ENCODE data around the gene MAST2.
"Not testable (repeated sequence)": the region's sequence is repeated elsewhere in the genome, so short reads cannot be mapped to it uniquely, and the experiment has no call there.

MAST2 gene

DNA sequence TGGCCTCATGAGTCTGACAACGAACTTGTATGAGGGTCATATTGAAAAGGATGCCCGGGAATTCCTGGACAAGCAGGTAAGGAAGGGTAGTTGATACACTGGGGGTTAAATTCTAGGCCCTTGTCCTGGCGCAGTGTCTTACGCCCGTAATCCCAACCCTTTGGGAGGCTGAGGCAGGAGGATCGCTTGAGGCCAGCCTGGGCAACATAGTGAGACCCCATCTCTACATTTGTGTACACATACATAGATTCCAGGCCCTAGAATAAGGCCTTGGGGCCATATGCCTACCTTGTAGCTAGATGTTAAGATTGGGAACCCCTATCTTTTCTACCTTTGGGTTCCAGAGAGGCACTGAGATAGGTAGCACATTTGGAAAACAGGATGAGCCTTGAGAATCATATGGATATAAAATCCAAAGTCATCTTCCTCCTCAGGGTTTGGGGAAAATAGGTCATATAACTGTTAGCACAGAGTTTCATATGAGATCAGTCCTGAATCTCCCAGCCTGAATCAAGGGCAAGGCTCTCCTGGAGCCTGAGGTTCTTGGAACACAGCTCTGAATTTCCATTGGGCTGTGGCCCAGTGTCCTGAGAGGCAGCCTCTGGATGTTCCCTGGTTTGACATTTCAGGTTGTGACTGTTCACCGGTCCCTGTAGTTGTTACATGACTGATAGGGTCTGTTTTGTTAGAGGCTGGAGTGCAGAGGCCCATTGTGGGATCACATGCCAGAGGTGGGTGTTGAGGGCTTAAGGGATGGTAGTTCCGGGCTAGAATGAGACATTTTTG, 224.6 kb downstream of the MAST2 start:
- no peak for DNase-seq

- no peak for DNase-seq
Measured at GRCh38 chr1:46030074-46030870, 226.9 kb downstream of the MAST2 start.

DNA sequence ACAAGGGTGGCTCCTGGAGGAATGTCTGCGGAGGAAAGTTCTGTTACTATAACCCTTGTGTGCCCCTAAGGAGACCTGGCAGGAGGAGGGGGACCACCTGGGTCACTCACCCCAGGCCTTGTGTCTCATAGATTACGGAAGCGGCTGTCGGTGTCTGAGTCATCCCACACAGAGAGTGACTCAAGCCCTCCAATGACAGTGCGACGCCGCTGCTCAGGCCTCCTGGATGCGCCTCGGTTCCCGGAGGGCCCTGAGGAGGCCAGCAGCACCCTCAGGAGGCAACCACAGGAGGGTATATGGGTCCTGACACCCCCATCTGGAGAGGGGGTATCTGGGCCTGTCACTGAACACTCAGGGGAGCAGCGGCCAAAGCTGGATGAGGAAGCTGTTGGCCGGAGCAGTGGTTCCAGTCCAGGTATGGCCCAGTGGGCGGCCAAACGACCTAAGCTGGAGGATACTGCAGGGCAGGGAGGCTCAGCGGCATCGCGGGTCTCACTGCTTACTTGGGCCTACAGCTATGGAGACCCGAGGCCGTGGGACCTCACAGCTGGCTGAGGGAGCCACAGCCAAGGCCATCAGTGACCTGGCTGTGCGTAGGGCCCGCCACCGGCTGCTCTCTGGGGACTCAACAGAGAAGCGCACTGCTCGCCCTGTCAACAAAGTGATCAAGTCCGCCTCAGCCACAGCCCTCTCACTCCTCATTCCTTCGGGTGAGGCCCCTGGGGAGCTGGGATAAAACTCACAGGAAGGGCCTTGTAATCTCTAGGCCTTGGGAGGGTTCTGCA, 227.7 kb downstream of the MAST2 start:
- peak; percentile 6 for DNase-seq

DNA sequence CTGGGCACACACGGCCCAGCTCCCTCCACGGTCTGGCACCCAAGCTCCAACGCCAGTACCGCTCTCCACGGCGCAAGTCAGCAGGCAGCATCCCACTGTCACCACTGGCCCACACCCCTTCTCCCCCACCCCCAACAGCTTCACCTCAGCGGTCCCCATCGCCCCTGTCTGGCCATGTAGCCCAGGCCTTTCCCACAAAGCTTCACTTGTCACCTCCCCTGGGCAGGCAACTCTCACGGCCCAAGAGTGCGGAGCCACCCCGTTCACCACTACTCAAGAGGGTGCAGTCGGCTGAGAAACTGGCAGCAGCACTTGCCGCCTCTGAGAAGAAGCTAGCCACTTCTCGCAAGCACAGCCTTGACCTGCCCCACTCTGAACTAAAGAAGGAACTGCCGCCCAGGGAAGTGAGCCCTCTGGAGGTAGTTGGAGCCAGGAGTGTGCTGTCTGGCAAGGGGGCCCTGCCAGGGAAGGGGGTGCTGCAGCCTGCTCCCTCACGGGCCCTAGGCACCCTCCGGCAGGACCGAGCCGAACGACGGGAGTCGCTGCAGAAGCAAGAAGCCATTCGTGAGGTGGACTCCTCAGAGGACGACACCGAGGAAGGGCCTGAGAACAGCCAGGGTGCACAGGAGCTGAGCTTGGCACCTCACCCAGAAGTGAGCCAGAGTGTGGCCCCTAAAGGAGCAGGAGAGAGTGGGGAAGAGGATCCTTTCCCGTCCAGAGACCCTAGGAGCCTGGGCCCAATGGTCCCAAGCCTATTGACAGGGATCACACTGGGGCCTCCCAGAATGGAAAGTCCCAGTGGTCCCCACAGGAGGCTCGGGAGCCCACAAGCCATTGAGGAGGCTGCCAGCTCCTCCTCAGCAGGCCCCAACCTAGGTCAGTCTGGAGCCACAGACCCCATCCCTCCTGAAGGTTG, 231.4 kb downstream of the MAST2 start:
- DNase-seq: no peak

GRCh38 chr1:46036894-46037839, 233.8 kb downstream of the MAST2 start:
- DNase-seq: peak; percentile 72

GRCh38 chr1:46039571-46040052, 236.2 kb downstream of the MAST2 start:
- no peak for DNase-seq

- DNase-seq: no peak
Measured at GRCh38 chr1:46041551-46041950, 238.1 kb downstream of the MAST2 start.

GRCh38 chr1:46041974-46042373, 238.6 kb downstream of the MAST2 start:
- DNase-seq: peak; percentile 60

DNA sequence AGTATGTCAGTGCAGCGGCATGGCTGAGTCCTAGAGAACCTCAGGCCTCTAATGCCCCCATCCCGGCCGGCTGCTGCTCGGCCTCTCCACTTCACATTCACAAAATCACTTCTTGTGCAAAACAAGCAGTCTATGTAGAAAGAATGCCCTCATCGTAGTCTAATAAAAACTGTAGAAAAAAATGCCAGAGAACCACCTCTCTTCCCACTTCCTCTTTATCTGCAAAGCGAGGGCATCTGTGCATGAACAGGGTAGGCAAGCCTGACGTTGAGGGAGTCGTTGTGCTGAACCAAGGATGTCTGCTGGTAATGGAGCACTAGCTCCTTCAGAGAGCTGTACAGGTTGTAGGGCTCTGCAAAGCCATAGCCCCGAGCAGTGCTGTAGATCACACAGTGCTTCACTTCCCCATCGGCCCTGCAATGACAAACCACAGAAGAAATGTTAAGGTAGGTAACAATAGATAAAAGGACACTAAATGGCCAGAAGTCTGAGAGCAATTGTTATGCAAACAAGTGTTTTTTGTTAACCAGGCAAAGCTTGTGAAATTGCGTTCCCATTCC, 240.1 kb downstream of the MAST2 start:
- no peak for DNase-seq

DNA sequence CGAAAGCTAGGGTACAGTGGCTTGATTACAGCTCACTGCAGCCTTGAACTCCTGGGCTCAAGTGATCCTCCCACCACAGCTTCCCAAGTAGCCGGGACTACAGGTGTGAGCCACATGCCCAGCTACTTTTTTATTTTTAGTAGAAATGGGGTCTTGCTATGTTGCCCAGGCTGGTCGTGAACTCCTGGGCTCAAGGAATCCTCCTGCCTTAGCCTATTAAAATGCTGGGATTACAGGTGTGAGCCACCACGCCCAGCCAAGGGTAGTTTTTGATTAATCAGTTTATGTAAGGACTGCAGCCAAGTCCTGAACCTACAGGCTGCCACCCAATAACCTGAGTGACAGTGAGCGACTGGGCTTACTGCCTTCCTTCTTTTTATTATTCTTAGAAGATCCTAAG, 240.7 kb downstream of the MAST2 start:
- DNase-seq: no peak

DNA sequence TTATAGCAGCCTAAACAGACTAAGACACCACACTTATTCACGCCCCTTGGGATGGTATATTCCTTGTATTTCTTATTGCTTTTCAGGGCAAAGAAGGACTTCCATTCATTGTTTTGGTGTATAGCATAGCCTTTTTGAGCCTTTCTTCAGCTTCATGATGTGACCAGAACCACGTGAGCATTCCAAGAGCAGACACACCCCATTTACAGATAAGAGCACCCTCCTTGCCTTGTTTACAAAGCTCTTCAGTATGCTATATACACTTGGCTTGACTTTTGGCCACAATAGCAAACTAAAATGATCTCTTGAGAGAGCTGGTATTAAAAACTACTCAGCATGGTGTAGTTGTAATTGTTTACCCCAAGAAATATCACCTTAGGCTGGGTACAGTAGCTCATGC, 250.3 kb downstream of the MAST2 start:
- no peak for DNase-seq

- DNase-seq: no peak
Measured at GRCh38 chr1:46056325-46056724, 252.9 kb downstream of the MAST2 start.

GRCh38 chr1:46057215-46057614, 253.8 kb downstream of the MAST2 start:
- not testable (repeated sequence) for DNase-seq

GRCh38 chr1:46057781-46058180, 254.4 kb downstream of the MAST2 start:
- no peak for DNase-seq

GRCh38 chr1:46058936-46059335, 255.5 kb downstream of the MAST2 start:
- no peak for DNase-seq

- no peak for DNase-seq
Measured at GRCh38 chr1:46061146-46061545, 257.7 kb downstream of the MAST2 start.

- DNase-seq: no peak
Measured at GRCh38 chr1:46062651-46063319, 259.4 kb downstream of the MAST2 start.

GRCh38 chr1:46064708-46065107, 261.3 kb downstream of the MAST2 start:
- no peak for DNase-seq

DNA sequence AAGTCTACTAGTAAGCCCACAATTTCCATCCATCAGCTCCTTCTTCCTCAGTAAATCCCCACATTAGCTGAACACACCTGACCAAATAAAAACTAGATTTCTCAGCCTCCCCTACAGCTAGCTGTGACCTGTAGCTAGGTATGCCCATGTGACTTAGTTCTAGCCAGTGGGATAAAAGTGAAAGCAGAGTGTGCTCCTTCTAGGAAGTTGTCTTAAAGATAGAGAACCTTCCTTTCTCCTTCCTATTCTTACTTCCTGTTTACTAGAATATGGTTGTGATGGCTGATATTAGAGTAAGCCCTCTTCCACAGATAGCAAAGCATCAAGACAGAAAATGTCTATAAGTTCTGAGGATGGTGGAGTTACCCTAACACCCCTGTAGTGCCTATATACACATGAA, 262.0 kb downstream of the MAST2 start:
- DNase-seq: no peak

- no peak for DNase-seq
Measured at GRCh38 chr1:46067652-46068051, 264.2 kb downstream of the MAST2 start.

Measured in fibroblast of skin of abdomen (primary cell).